ENCODE results near the gene PTDSS2.
A peak's percentile ranks its signal among the peaks of the same experiment; 100 is the strongest.

The PTDSS2 gene

GRCh38 chr11:416051-416756 is 33.9 kb upstream of the PTDSS2 start:
- DNase-seq (ENCODE audit: low read depth), result no peak
- TF ChIP-seq CTCF (IDR thresholded peaks at IDR 0.05; ENCODE audit: insufficient read depth, low read depth, low read length, missing control alignments), result no peak
- H3K4me3 ChIP-seq (ENCODE audit: low read depth, low read length), result peak overlapping the region; percentile 56

- no peak for TF ChIP-seq CTCF (IDR thresholded peaks at IDR 0.05; ENCODE audit: insufficient read depth, low read depth, low read length, missing control alignments)
- peak overlapping the region; percentile 56 for H3K4me3 ChIP-seq (ENCODE audit: low read depth, low read length)
- DNase-seq (ENCODE audit: low read depth), result peak; percentile 53
Measured at GRCh38 chr11:416757-417621, 33.1 kb upstream of the PTDSS2 start.

- no peak overlapping the region for H3K4me3 ChIP-seq (ENCODE audit: low read depth, low read length)
- no peak for DNase-seq (ENCODE audit: low read depth)
- TF ChIP-seq CTCF (IDR thresholded peaks at IDR 0.05; ENCODE audit: insufficient read depth, low read depth, low read length, missing control alignments), result no peak
Measured at GRCh38 chr11:417652-418342, 32.3 kb upstream of the PTDSS2 start.

- TF ChIP-seq CTCF (IDR thresholded peaks at IDR 0.05; ENCODE audit: insufficient read depth, low read depth, low read length, missing control alignments), result no peak
- no peak for DNase-seq (ENCODE audit: low read depth)
- H3K4me3 ChIP-seq (ENCODE audit: low read depth, low read length), result no peak overlapping the region
Measured at GRCh38 chr11:418343-419247, 31.5 kb upstream of the PTDSS2 start.

DNA sequence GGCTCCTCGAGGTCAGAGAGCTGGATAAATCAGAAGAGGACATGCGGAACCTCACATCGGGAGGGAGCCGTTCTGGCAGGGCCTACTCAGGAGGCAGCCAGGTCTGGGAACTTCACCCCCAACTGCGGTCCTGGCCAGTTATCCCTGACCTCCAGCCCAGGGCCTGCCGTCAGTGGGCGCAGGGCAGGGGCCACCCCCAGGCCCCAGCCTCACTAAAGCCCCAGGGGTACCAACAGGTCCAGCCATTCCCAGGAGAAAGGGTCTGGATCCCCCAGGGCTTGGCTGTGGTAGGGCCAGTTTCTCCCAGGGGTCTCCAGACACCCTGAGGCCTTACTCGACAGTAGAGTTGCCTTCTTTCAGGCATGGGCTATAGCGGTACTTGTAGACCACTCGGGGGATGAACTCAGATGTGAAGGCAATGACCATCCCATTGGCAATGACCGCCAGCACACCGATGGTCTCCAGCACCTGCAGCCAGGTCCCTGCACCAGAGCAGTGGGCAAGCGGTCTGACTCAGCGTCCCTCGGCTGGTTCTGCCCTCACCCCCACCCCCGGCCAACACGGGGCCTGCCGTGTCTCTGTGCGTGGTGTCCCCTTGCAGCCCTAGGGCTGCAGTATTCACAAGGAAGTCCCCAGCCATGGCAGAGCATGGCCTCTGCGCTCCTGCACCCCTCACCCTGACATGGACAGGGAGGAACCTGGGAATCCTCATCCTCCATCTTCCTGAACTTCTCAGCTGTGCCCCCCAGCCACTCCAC is 30.7 kb upstream of the PTDSS2 start:
- no peak for TF ChIP-seq CTCF (IDR thresholded peaks at IDR 0.05; ENCODE audit: insufficient read depth, low read depth, low read length, missing control alignments)
- no peak for DNase-seq (ENCODE audit: low read depth)

More for the DNA sequence above, 30.7 kb upstream of the PTDSS2 start:
- no peak overlapping the region for H3K4me3 ChIP-seq (ENCODE audit: low read depth, low read length)
